HG03066 (cell line): ENCODE results near the gene DYSF.

ENCODE experiments used
- ATAC-seq: cut with Tn5 transposase; IDR thresholded peaks from one replicate; pipeline ENCODE4 v1.9.1; 2021; ENCODE audit warnings: low read depth; ENCODE audit not compliant: unreplicated experiment

Gene DYSF

GRCh38 chr2:71609958-71610357, 156.6 kb downstream of the DYSF start:
- no peak for ATAC-seq

- ATAC-seq, result no peak
Measured at GRCh38 chr2:71610671-71611070, 157.3 kb downstream of the DYSF start.

GRCh38 chr2:71611247-71611646, 157.9 kb downstream of the DYSF start:
- no peak for ATAC-seq

- no peak for ATAC-seq
Measured at GRCh38 chr2:71611781-71612527, 158.6 kb downstream of the DYSF start.

- no peak for ATAC-seq
Measured at GRCh38 chr2:71612581-71613402, 159.4 kb downstream of the DYSF start.

- no peak for ATAC-seq
Measured at GRCh38 chr2:71613403-71613952, 160.1 kb downstream of the DYSF start.

GRCh38 chr2:71613953-71614925, 160.9 kb downstream of the DYSF start:
- ATAC-seq, result no peak

GRCh38 chr2:71614976-71615766, 161.8 kb downstream of the DYSF start:
- ATAC-seq, result no peak

GRCh38 chr2:71615767-71616730, 162.7 kb downstream of the DYSF start:
- no peak for ATAC-seq

- no peak for ATAC-seq
Measured at GRCh38 chr2:71617266-71617665, 163.9 kb downstream of the DYSF start.

- ATAC-seq, result no peak
Measured at GRCh38 chr2:71618327-71619113, 165.2 kb downstream of the DYSF start.

- ATAC-seq, result no peak
Measured at GRCh38 chr2:71619230-71619741, 165.9 kb downstream of the DYSF start.

- ATAC-seq, result no peak
Measured at GRCh38 chr2:71620116-71620515, 166.8 kb downstream of the DYSF start.

GRCh38 chr2:71620851-71621251, 167.5 kb downstream of the DYSF start:
- ATAC-seq, result no peak

GRCh38 chr2:71629273-71629672, 175.9 kb downstream of the DYSF start:
- no peak for ATAC-seq

- no peak for ATAC-seq
Measured at GRCh38 chr2:71629771-71630453, 176.6 kb downstream of the DYSF start.
